Measurements from ENCODE around the gene AEBP2. TPM values are rescaled to one million over a fixed set of nuclear protein-coding genes. Genes with fewer than 3 reads are reported as not detected.

AEBP2 gene
- total and polyA plus RNA-seq, 4 donors, result 8.6 to 78.2 (median 21.6) TPM

DNA sequence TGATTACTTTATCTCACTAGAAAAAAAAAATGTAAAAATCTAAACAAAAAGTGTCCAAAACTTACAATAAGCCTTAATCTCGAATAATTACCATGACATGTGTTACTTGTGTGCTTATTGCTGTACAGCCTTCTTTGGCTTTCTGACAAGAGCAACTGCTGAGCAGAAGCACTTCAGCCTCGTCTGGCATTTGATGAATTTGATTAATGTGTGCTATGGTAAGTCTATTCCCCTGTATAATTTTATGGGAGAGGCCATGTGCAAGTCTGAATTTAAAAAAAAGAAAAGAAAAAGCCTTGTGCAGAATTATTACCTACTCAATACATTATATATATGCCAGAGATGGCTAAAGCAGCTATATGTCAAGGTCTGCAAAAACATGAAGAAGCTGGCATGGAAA lies 113.9 kb downstream of the AEBP2 start:
- DNase-seq (no peak), ATAC-seq (ENCODE audit: insufficient read depth, low FRiP score) (no peak)
- TF ChIP-seq, protein P1, sequence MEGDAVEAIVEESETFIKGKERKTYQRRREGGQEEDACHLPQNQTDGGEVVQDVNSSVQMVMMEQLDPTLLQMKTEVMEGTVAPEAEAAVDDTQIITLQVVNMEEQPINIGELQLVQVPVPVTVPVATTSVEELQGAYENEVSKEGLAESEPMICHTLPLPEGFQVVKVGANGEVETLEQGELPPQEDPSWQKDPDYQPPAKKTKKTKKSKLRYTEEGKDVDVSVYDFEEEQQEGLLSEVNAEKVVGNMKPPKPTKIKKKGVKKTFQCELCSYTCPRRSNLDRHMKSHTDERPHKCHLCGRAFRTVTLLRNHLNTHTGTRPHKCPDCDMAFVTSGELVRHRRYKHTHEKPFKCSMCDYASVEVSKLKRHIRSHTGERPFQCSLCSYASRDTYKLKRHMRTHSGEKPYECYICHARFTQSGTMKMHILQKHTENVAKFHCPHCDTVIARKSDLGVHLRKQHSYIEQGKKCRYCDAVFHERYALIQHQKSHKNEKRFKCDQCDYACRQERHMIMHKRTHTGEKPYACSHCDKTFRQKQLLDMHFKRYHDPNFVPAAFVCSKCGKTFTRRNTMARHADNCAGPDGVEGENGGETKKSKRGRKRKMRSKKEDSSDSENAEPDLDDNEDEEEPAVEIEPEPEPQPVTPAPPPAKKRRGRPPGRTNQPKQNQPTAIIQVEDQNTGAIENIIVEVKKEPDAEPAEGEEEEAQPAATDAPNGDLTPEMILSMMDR (IDR thresholded peaks at IDR 0.05; ENCODE audit: control extremely low read depth, extremely low read depth), result no peak
- Histone ChIP-seq H3K36me3 (ENCODE audit: control insufficient read depth in 4 of 4, insufficient read depth in 4 of 4, low read length in 4 of 4) (no peaks in the 10 kb centered on the region), H3K4me3 (no peak overlapping the region), H3K9me3 (ENCODE audit: control insufficient read depth in 4 of 4, insufficient read depth in 3 of 4, low read length in 3 of 4) (no peaks in the 10 kb centered on the region), H3K4me1 (ENCODE audit: control insufficient read depth in 5 of 5, insufficient read depth in 5 of 5, low read length in 5 of 5) (peaks cover 2 to 15% (median 7%) of the 10 kb centered on the region in 5 donors), H3K27ac (ENCODE audit: low read depth in 1 of 2, low read length in 1 of 2) (no peak overlapping the region), H3K9ac (ENCODE audit: insufficient read depth in 1 of 2, low read length in 2 of 2) (no peak overlapping the region), H3K27me3 (ENCODE audit: control insufficient read depth in 3 of 3, insufficient read depth in 3 of 3, low read length in 2 of 3) (no peaks in the 10 kb centered on the region)
- WGBS, 2 donors, result 62 to 74% methylated on average over 2 of the region's 2 CpGs

DNA sequence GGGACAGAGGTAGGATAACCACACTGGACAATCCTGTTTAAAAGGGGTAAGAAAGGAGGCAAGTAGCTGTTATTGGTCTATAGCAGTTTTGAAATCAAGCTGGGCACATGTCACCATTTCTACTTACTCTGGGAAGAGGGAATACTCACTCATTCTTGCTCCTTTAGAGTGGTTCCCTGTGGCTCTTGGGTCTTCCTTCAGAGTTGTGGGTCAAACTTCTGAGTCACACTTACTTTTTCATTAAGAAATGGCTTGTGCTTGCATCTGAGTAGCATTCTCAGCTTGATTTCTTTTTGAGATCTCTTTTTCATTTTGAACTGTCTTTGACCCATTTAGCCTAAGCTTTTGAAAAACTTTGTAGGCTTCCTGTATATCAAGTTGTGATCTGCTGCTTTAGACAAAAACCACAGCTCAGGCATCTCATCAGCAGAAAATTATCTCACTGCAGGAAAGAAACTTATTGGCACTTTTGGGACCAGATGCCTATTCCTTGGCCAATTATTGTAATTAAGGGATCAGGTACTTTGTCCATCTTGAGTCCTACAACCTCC lies 122.2 kb downstream of the AEBP2 start:
- Histone ChIP-seq H3K36me3 (ENCODE audit: control insufficient read depth in 4 of 4, insufficient read depth in 4 of 4, low read length in 4 of 4) (no peaks in the 10 kb centered on the region), H3K4me3 (no peak overlapping the region), H3K27ac (ENCODE audit: low read depth in 1 of 2, low read length in 1 of 2) (no peak overlapping the region), H3K27me3 (ENCODE audit: control insufficient read depth in 3 of 3, insufficient read depth in 3 of 3, low read length in 2 of 3) (no peaks in the 10 kb centered on the region), H3K9ac (ENCODE audit: insufficient read depth in 1 of 2, low read length in 2 of 2) (no peak overlapping the region), H3K4me1 (ENCODE audit: control insufficient read depth in 5 of 5, insufficient read depth in 5 of 5, low read length in 5 of 5) (no peaks in the 10 kb centered on the region), H3K9me3 (ENCODE audit: control insufficient read depth in 4 of 4, insufficient read depth in 3 of 4, low read length in 3 of 4) (no peaks in the 10 kb centered on the region)
- ATAC-seq (ENCODE audit: insufficient read depth, low FRiP score) (no peak), DNase-seq (no peak)
- TF ChIP-seq, protein P1 (IDR thresholded peaks at IDR 0.05; ENCODE audit: control extremely low read depth, extremely low read depth), result no peak

Small RNA genes within 50 kb of the gene (small RNA-seq; reads per million reads assigned to genes)
- gene AC091805.2 (ENCODE audit: low replicate concordance) (not detected), gene RNU6-254P (ENCODE audit: low replicate concordance) (not detected)
